IPS-15b (cell line): ENCODE data around the gene FMNL1.

ENCODE experiments used
- H3K27me3 ChIP-seq: one replicate; pipeline ENCODE4 v1.6.1; 2013; ENCODE audit warnings: low read length; ENCODE audit not compliant: control insufficient read depth, insufficient read depth
- H3K36me3 ChIP-seq: one replicate; pipeline ENCODE4 v1.6.1; 2013; ENCODE audit warnings: low read length; ENCODE audit not compliant: control insufficient read depth, insufficient read depth
- H3K4me1 ChIP-seq: one replicate; pipeline ENCODE4 v1.6.1; 2013; ENCODE audit warnings: mild to moderate bottlenecking, low read length; ENCODE audit not compliant: control insufficient read depth, insufficient read depth
- H3K4me3 ChIP-seq: one replicate; pipeline ENCODE4 v1.5.1; 2013; ENCODE audit warnings: low read depth, low read length
- H3K9ac ChIP-seq: one replicate; pipeline ENCODE4 v1.6.1; 2013; ENCODE audit warnings: low read depth, mild to moderate bottlenecking, low read length
- H3K9me3 ChIP-seq: one replicate; pipeline ENCODE4 v1.6.1; 2013; ENCODE audit warnings: mild to moderate bottlenecking, low read length; ENCODE audit not compliant: control insufficient read depth, insufficient read depth

FMNL1 gene

GRCh38 chr17:45256114-45256966, 34.7 kb downstream of the FMNL1 start:
- no peak overlapping the region for H3K4me3 ChIP-seq

DNA sequence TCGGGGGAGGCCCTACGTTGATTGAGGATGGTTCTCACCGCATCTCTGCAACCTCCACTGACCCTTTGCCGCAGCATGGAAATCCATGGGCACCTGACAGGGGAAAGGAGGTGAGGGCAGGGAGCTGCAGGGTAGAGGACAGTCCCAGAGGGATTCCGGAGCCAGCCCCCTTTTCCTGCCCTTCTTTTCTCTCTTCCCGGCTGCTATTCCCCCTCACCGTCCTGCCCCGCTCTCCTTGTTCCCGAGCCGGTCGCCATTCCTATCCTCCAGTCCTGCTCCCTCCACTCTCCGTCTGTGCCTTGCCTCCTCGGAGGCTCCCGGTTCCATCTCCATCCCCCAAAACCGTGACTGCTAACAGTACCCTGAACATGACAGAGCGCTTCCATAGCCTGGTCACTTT, 35.4 kb downstream of the FMNL1 start:
- Histone ChIP-seq H3K27me3 (peaks cover 12% of the 10 kb centered on the region), H3K4me3 (no peak overlapping the region), H3K9me3 (no peaks in the 10 kb centered on the region), H3K9ac (no peak overlapping the region), H3K4me1 (peaks cover 11% of the 10 kb centered on the region), H3K36me3 (no peaks in the 10 kb centered on the region)

More at GRCh38 chr17:45256114-45256966, 34.7 kb downstream of the FMNL1 start:
- peaks cover 9% of the 10 kb centered on the region for H3K4me1 ChIP-seq
- H3K27me3 ChIP-seq: peaks cover 10% of the 10 kb centered on the region
- no peak overlapping the region for H3K9ac ChIP-seq
- H3K36me3 ChIP-seq: no peaks in the 10 kb centered on the region
- no peaks in the 10 kb centered on the region for H3K9me3 ChIP-seq

DNA sequence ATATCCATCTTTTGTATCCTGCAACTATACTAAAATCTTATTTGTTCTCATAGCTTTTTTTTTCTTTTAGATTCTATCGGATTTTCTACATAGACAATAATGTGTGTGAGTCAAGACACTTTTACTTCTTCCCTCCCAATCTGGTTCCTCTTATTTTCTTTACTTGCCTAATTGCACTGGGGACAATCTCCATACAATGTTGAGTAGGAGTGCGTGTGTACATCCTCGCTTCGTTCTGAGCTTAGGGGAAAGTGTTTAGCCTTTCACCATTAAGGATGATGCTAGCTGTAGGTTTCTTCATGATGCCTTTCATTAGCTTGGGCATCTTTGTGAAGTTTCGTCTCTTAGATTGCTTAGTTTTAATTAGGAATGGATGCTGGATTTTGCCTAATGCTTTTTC, 37.3 kb downstream of the FMNL1 start:
- Histone ChIP-seq H3K4me3 (no peak overlapping the region), H3K9me3 (no peaks in the 10 kb centered on the region), H3K27me3 (peaks cover 12% of the 10 kb centered on the region), H3K36me3 (no peaks in the 10 kb centered on the region), H3K4me1 (peaks cover 11% of the 10 kb centered on the region), H3K9ac (no peak overlapping the region)

DNA sequence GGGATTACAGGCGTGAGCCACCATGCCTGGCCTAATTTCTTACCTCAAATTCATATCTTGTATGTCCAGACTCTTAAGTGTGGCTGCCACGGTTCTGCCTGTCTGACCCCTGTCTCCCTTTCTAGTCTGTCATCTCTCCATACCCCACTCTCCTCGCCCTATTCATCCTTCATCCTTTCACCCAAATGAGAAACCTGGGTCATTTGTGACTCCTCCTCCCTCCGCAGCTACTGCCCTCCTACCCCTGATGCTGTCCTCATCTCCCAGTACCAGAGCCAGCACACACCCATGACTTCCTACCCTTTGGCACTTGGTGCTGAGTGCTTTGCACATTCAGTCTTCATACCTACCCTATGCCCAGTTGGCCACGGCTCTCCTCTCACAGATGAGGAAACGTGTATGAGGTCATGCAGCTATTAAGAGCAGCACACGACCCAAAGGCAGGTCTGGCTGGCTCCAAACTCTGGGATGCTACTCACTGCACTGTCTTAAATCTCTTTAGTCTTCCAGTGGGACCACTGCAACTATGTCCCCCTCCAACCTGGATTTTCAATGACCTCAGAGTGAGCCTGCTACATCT, 38.6 kb downstream of the FMNL1 start:
- H3K27me3 ChIP-seq: peaks cover 12% of the 10 kb centered on the region
- H3K9ac ChIP-seq: no peak overlapping the region
- peaks cover 11% of the 10 kb centered on the region for H3K4me1 ChIP-seq
- no peaks in the 10 kb centered on the region for H3K9me3 ChIP-seq
- H3K36me3 ChIP-seq: peaks cover 3% of the 10 kb centered on the region
- no peak overlapping the region for H3K4me3 ChIP-seq

GRCh38 chr17:45261577-45262515, 40.2 kb downstream of the FMNL1 start, which contains the start of gene SPATA32:
Gene SPATA32, minus strand, starts transcription at chr17:45262094. Its CDS starts 78 bp downstream, at chr17:45262016.
- H3K36me3 ChIP-seq: peaks cover 3% of the 10 kb centered on the region
- H3K27me3 ChIP-seq: peaks cover 12% of the 10 kb centered on the region
- H3K4me3 ChIP-seq: peak within 1 kb of the TSS; percentile 58
- no peaks in the 10 kb centered on the region for H3K9me3 ChIP-seq
- peak within 1 kb of the TSS; percentile 26 for H3K9ac ChIP-seq
- peaks cover 8% of the 10 kb centered on the region for H3K4me1 ChIP-seq

DNA sequence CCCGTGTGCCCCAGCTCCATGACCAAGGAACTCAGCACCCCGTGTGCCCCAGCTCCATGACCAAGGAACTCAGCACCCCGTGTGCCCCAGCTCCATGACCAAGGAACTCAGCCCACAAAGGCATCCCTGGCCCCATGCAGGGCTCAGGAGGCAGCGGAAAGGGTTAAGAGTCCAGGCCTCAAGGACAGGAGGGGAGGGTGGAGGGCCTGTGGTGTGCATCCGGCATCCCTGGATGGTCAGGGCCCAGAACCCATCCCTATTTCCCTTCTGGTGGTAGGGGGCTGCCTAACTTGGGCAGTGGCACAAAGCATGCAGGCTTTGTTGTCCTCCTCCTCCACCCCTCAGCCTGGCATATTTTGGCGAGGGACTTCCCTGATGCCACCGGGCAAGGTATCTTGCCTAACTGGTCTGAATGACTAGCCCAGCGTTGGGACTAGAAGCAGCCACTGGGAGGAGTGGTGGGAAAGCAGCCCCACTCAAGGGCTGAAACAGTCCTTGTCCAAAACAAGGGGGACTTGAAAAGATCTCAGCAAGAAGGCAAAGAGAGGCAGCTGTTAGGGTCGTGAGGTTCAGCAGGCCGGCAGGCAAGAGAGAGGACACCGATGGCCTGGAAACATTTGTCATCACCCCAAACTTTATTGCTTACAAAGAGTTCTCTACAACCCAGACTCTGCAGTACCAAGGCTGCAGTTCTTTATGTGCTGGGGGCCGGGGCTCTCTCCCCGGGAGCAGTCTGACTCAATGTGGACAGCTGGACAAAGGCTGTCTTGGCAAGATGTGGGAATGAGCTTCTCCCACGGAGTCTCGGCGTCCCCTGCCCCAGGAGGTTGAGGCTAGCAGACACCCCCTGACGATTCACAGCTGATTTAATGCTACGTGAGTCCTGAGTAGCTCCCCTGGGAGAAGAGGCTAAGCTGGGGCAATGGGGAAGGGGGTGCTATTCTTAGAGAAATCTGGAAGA, 41.1 kb downstream of the FMNL1 start:
- Histone ChIP-seq H3K9me3 (no peaks in the 10 kb centered on the region), H3K4me3 (peak overlapping the region; percentile 58), H3K27me3 (peaks cover 12% of the 10 kb centered on the region), H3K4me1 (peaks cover 2% of the 10 kb centered on the region), H3K36me3 (peaks cover 3% of the 10 kb centered on the region), H3K9ac (peak overlapping the region; percentile 26)

GRCh38 chr17:45263477-45263860, 41.8 kb downstream of the FMNL1 start:
- peaks cover 12% of the 10 kb centered on the region for H3K27me3 ChIP-seq
- peaks cover 2% of the 10 kb centered on the region for H3K4me1 ChIP-seq
- peaks cover 5% of the 10 kb centered on the region for H3K36me3 ChIP-seq
- H3K9ac ChIP-seq: no peak overlapping the region
- H3K4me3 ChIP-seq: no peak overlapping the region
- H3K9me3 ChIP-seq: no peaks in the 10 kb centered on the region

DNA sequence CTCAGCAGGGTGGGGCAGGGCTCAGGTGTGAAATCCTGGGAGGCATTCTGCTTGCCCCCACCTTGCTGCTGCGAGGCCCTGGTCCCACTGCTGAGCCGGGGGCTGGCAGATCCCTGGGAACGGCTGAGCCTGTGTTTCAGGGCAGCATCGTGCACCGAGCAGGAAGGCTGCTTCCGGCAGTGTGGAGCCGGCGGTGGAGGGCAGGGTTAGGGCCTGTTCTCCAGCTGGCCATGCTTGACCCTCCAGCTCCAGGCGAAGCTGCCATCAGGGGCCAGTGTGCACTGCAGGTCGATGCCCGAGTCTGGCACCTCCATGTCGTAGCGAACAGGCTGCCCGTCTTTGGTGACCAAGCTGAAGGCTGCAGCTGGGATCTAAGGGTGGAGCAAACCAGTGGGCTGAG, 42.7 kb downstream of the FMNL1 start:
- H3K27me3 ChIP-seq: peaks cover 12% of the 10 kb centered on the region
- H3K9me3 ChIP-seq: no peaks in the 10 kb centered on the region
- peaks cover 7% of the 10 kb centered on the region for H3K36me3 ChIP-seq
- no peak overlapping the region for H3K9ac ChIP-seq
- peaks cover 2% of the 10 kb centered on the region for H3K4me1 ChIP-seq
- no peak overlapping the region for H3K4me3 ChIP-seq

DNA sequence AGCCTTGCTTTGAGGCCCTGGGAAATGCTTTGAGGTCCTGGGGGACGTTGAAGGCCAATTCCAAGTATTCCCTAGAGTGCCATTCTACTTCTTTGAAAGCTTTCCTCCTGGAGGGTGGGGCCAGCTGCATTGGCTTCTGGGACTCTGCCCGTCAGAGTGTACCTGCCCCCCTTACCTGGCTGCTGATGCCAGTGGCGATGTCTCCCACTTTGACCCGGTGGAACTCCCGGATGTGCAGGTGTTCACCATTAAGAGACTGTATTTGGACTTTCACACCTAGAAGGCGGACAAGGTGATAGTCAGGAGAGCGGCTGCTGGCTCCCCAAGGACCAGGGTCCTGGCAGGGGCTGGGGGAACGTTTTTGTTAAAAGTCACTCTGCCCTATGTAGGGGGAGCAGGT, 43.3 kb downstream of the FMNL1 start:
- Histone ChIP-seq H3K4me3 (no peak overlapping the region), H3K9ac (no peak overlapping the region), H3K36me3 (peaks cover 10% of the 10 kb centered on the region), H3K4me1 (peaks cover 2% of the 10 kb centered on the region), H3K9me3 (no peaks in the 10 kb centered on the region), H3K27me3 (peaks cover 12% of the 10 kb centered on the region)

DNA sequence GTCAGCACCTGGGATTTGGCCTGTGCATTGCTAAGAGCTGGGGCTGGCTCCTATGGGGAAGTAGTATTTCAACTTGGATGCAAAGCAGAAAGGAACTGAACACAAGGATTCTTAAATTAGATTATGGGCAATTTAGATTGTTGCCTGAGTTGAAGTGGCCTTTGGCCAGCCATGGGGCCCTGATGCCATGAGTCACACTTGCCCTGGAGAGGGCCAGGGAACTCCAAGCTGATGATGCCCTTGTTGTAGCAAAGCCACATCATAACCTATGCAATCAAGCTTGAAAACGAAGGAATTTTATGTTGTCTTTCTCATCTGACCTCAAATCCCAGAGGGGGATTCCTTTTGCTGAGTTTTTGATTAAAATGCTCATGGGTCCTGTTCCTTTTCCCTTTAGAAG, 44.1 kb downstream of the FMNL1 start:
- Histone ChIP-seq H3K9me3 (no peaks in the 10 kb centered on the region), H3K36me3 (peaks cover 14% of the 10 kb centered on the region), H3K4me3 (no peak overlapping the region), H3K27me3 (peaks cover 6% of the 10 kb centered on the region), H3K9ac (no peak overlapping the region), H3K4me1 (peaks cover 2% of the 10 kb centered on the region)
